ENCODE data around the gene ASH1L. TPM values are rescaled to one million over a fixed set of nuclear protein-coding genes. Genes with fewer than 3 reads are reported as not detected.

The ASH1L gene
- total RNA-seq, 1 donor from 2014 or later: 28.5 TPM

DNA sequence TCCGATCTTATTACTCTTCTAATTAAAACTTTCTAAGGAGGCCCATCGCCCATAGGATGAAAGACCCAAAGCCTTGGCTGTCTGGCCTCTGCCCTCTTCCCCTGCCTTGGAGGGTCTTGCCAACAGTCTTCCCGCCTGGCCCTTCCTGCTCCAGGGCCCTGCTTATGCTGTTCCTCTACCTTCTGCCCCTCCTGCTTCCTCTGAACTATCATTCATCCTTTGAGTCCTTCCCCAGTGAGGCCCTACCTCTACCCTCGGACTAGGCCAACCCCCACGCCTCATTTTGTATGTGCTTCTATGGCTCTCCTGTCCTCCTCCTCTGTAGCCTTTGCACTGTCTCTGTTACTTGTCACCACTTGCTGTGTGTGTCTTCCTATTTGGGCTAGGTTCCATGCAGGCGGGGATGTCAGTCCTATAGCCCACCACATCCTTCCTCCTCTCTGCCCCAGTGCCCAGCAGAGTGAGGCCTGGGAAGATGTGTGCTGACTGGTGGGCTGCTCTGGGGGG lies 236.5 kb downstream of the ASH1L start:
- H3K27ac Mint-ChIP-seq (ENCODE audit: unreplicated experiment): peak overlapping the region; percentile 36
- peaks cover 19% of the 10 kb centered on the region for H3K4me1 Mint-ChIP-seq (ENCODE audit: unreplicated experiment)
- peaks cover 19% of the 10 kb centered on the region for H3K36me3 Mint-ChIP-seq (ENCODE audit: low read depth, unreplicated experiment)
- no peak for DNase-seq (ENCODE audit: low spot score)
- H3K9me3 Mint-ChIP-seq (ENCODE audit: unreplicated experiment): no peaks in the 10 kb centered on the region
- TF ChIP-seq CTCF (IDR thresholded peaks at IDR 0.05; ENCODE audit: unreplicated experiment): no peak
- peaks cover 10% of the 10 kb centered on the region for H3K27me3 Mint-ChIP-seq (ENCODE audit: unreplicated experiment)
- peak overlapping the region; percentile 87 for H3K4me3 Mint-ChIP-seq (ENCODE audit: unreplicated experiment)

GRCh38 chr1:155325603-155325893 lies 237.1 kb downstream of the ASH1L start:
- Mint-ChIP-seq H3K4me3 (ENCODE audit: unreplicated experiment) (peak overlapping the region; percentile 87), H3K27me3 (ENCODE audit: unreplicated experiment) (peaks cover 10% of the 10 kb centered on the region), H3K9me3 (ENCODE audit: unreplicated experiment) (no peaks in the 10 kb centered on the region), H3K36me3 (ENCODE audit: low read depth, unreplicated experiment) (peaks cover 14% of the 10 kb centered on the region), H3K27ac (ENCODE audit: unreplicated experiment) (peak overlapping the region; percentile 36), H3K4me1 (ENCODE audit: unreplicated experiment) (peaks cover 20% of the 10 kb centered on the region)
- no peak for TF ChIP-seq CTCF (IDR thresholded peaks at IDR 0.05; ENCODE audit: unreplicated experiment)
- no peak for DNase-seq (ENCODE audit: low spot score)

- Mint-ChIP-seq H3K9me3 (ENCODE audit: unreplicated experiment) (no peaks in the 10 kb centered on the region), H3K27me3 (ENCODE audit: unreplicated experiment) (peaks cover 10% of the 10 kb centered on the region), H3K27ac (ENCODE audit: unreplicated experiment) (no peak overlapping the region), H3K4me1 (ENCODE audit: unreplicated experiment) (peaks cover 26% of the 10 kb centered on the region), H3K4me3 (ENCODE audit: unreplicated experiment) (peak overlapping the region; percentile 95), H3K36me3 (ENCODE audit: low read depth, unreplicated experiment) (peaks cover 11% of the 10 kb centered on the region)
- no peak for TF ChIP-seq CTCF (IDR thresholded peaks at IDR 0.05; ENCODE audit: unreplicated experiment)
- DNase-seq (ENCODE audit: low spot score): peak; percentile 63
Observed at GRCh38 chr1:155324717-155325602, 237.6 kb downstream of the ASH1L start.

DNA sequence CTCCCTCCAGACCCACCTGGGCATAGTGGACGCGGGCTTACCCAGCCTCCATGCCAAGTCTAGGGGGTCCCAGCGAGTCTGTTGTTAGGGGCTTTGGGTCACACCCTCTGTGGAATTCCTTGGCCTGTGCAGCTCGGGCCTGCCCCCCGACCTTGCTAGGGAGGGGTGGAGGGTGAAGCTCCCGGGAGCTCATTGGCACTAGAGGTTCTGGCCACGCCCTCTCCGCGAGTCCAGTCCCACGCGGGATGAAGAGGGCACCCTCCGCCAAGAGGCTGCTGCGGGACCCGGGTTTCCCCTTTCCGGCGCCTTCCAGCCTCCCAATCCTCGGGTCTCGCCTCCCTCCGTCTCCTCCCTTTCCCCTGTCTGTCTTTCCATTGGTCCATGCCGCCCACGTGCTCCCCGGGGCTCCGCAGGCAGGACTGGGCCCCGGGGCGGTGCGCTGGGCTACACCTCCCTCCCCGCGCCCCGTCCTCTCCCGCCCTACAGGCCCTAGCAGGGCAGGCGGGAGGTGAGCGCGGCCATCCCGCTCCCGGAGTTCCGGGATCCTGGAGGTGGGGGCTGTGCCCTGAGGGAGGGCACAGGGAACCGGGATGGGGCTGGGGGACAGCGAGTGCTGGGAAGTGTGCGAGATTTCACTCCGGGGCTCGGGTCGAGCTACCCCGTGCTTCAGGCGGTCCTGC lies 238.4 kb downstream of the ASH1L start:
- Mint-ChIP-seq H3K4me1 (ENCODE audit: unreplicated experiment) (peaks cover 34% of the 10 kb centered on the region), H3K9me3 (ENCODE audit: unreplicated experiment) (no peaks in the 10 kb centered on the region), H3K27me3 (ENCODE audit: unreplicated experiment) (peaks cover 10% of the 10 kb centered on the region), H3K27ac (ENCODE audit: unreplicated experiment) (peak overlapping the region; percentile 30), H3K36me3 (ENCODE audit: low read depth, unreplicated experiment) (peaks cover 11% of the 10 kb centered on the region), H3K4me3 (ENCODE audit: unreplicated experiment) (peak overlapping the region; percentile 95)
- no peak for TF ChIP-seq CTCF (IDR thresholded peaks at IDR 0.05; ENCODE audit: unreplicated experiment)
- DNase-seq (ENCODE audit: low spot score): peak; percentile 84

- H3K36me3 Mint-ChIP-seq (ENCODE audit: low read depth, unreplicated experiment): peaks cover 16% of the 10 kb centered on the region
- no peaks in the 10 kb centered on the region for H3K9me3 Mint-ChIP-seq (ENCODE audit: unreplicated experiment)
- H3K27me3 Mint-ChIP-seq (ENCODE audit: unreplicated experiment): peaks cover 10% of the 10 kb centered on the region
- peaks cover 39% of the 10 kb centered on the region for H3K4me1 Mint-ChIP-seq (ENCODE audit: unreplicated experiment)
- DNase-seq (ENCODE audit: low spot score): peak; percentile 84
- peak overlapping the region; percentile 95 for H3K4me3 Mint-ChIP-seq (ENCODE audit: unreplicated experiment)
- no peak for TF ChIP-seq CTCF (IDR thresholded peaks at IDR 0.05; ENCODE audit: unreplicated experiment)
- H3K27ac Mint-ChIP-seq (ENCODE audit: unreplicated experiment): peak overlapping the region; percentile 30
Observed at GRCh38 chr1:155323729-155324036, 238.9 kb downstream of the ASH1L start.

Data from endothelial cell (in vitro differentiated cells).